Fibroblast of skin of right quadriceps (primary cell): ENCODE data around the gene C11orf91.
"Not testable (repeated sequence)": the region's sequence is repeated elsewhere in the genome, so short reads cannot be mapped to it uniquely, and the experiment has no call there.

Experiments
- DNase-seq: peaks from one replicate; pipeline ENCODE4 v3.0.0-alpha.2; 2013

Gene C11orf91

DNA sequence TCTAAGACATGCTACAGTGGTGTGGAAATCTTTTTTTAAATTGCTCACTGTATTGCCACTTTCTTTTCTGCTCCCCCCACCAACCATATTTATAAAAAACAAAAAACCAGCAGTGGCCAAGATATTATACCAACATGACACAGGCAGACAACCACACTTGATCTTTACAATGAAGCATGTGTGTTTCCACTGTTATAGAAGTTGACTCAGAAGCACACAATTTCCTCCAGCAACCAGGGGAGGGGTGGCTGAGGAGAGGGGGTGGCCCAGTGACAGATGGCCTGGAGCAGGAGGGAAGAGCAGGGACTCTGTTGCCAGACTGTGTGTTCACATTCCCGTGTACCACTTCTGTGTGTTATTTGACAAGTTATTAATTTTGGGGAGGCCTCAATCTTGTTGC lies 20.8 kb upstream of the C11orf91 start:
- DNase-seq, result peak; percentile 75

DNA sequence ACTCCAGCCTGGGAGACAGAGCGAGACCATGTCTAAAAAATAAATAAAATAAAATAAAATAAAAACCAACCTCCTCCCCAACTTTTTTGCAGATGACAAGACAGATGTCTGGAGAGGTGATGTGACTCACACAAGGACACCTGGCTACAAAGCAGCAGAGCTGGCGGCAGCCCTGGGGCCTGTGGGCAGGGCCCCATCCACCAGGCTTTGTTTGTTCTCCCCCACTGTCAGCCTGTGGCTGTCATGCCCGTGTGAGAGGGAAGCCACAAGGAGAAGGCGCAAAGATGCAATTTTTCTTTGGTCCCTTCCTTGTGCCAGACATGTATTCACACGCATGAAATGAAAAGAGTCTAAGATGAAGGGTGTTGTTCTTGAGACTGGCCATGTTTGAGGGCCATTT lies 19.0 kb upstream of the C11orf91 start:
- no peak for DNase-seq

GRCh38 chr11:33718440-33718839 lies 17.8 kb upstream of the C11orf91 start:
- no peak for DNase-seq

DNA sequence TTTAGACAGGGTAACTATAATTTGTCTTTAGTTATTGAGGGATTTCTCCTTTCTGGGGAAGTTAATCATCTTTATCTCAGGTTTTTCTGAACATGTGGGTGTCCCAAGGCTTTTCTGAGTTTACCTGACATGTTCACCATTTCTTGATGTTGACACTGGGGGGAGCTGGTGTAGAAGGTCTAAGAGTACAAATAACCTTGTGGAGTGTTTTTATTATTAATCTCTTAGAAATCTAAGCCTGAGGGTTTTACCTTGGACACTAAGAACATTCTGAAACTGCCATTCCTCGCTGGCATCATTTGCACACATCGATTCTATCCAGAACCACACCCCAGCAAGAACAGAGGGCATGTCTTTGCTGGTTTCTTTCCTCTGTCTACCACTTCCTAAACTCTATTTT lies 15.6 kb upstream of the C11orf91 start:
- DNase-seq, result no peak

GRCh38 chr11:33713856-33714398 lies 13.3 kb upstream of the C11orf91 start:
- no peak for DNase-seq

- DNase-seq, result no peak
Measured at GRCh38 chr11:33713151-33713855, 12.7 kb upstream of the C11orf91 start.

DNA sequence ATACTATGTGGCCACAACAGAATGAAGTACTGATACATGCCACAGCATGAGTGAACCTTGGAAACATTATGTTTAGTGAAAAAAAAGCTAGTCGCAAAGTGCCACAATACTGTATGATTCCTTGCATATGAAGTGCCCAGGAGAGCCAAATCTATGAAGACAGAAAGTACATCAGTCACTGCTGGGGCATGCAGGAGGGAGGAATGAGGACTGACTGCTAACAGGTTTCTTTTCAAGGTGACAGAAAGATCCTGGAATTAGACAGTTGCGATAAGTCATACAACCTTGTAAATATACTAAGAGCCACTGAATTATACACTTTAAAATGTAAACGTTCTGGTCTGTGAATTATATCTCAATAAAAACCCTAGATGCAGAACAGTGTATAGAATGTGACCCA lies 11.8 kb upstream of the C11orf91 start:
- DNase-seq, result no peak

DNA sequence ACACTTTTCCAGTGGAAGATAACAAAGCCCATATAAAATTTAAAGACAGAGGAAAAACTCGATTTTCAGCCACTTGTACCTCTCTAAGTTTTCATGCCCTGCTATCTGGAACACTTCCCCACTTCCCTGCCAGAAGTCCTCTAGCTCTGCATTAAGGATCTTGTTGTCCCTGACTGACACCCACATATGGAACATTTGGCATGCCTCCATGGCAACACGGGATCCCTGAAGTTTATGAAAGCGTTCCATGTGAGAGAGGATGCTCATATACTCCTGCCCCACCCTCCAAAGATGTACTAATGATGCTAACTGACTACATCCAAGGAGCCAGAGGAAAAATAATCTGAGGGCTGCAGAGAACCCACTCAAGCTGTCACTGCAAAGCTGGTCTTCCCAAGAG lies 8.8 kb upstream of the C11orf91 start:
- no peak for DNase-seq

DNA sequence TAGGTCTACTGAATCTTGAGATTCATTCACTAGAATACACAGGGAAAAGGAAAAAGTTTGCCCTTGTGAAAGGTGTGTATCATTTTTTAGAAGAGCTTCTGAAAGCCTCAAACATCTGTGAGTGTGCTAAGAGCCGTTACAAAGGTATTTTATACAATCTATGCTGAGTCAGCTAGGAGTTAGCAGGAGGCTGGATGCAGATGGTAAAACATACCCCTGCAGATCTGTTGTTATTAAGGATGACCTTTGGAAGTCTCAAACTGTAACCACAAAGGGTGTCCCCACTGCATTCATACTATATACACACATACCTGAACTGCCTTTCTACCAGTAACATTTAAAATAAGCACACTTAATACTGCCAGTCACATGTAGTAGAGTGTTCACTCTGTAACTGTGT lies 8.4 kb upstream of the C11orf91 start:
- DNase-seq, result no peak

DNA sequence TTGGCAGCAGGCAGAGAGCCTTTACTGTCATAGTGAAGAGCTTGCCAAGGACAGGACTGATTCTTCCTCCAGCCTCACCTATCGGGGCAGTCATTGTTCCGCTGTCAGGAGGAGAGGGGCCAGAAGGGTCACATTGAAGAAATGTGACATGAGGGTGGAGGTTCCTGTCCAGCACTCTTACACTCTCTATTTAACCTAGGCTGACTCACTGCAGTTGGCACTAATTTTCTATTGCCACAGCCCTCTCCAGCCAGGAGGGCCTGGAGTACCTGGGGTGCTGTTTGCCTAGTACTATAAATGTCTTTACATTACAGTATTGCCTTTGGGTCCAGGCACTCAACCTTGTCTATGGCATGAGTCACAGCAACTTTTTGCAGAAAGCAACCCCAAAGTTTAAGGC lies 7.2 kb upstream of the C11orf91 start:
- not testable (repeated sequence) for DNase-seq

DNA sequence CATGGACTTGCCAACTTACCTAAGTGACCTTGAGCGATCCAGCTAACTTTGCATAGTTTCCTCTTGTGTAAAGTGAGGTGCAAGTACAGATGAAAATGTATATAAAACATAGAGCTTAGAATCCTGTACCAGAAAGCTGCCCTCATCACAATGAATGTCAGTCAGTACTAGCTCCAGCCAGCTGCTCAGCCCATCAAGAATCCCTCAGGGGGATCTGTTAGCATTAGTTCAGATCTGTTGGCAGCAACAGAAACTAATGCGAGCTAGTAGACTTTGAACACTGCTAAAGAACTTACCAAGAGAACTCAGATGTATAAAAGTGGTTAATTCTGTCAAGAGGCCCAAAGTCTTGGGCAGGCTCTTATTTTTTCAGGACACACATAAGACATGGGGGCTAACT lies 6.3 kb upstream of the C11orf91 start:
- DNase-seq, result no peak

- DNase-seq, result no peak
Measured at GRCh38 chr11:33706546-33706945, 5.9 kb upstream of the C11orf91 start.

DNA sequence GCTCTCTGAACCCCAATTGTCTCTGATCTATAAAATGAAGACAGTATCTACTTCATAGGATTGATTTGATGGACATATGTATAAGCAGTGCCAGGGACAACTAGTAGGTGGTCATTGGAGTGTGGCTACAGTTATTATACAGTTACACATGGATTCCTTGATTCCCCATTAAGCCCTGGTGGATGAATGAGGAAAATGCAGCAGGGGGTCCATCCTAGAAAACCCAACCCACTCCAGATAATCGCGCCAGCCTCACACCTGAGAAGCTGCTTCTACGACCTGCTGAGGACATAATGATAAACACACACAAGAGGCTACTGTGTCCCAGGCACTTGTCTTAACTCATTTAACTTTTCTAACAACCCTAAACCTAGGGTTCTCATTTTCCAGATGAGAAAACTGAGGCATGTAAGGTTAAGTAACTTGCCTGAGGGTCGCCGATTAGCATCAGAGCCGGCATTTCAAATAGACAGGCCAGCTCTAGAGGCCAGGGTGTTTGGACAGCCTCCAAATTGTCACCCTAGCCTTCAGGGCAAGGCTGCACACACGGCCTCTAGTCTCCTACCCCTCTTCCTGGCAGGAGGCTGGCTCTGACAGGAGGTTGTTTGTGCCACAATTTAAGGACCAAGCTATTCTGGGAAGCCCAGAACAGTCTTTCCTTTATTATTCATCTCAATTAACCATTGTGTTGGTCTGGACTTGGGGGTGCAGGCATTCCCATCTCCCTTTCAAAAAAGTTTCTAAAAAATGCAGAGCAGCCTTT lies 3.8 kb upstream of the C11orf91 start:
- no peak for DNase-seq

- DNase-seq, result no peak
Measured at GRCh38 chr11:33703788-33704187, 3.2 kb upstream of the C11orf91 start.

DNA sequence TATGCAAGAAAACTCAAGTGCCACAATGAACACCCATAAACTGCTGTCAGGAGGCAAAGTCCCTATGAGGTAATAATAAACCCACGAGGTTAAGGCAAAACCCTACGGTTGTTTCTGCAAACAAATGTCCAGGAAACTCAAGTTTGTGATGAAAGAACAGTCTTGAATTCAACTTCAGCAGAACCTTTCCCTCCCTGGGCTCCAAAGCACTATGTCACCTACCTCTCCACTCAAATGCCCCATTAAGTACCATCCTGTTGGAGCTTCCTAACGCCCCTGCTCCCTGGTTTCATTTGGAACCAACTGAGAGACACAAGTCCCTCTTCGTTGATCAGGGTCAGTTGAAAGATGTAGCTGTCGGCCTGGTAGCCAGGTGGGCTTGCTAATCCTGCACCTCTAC lies 2.6 kb upstream of the C11orf91 start:
- DNase-seq, result no peak

DNA sequence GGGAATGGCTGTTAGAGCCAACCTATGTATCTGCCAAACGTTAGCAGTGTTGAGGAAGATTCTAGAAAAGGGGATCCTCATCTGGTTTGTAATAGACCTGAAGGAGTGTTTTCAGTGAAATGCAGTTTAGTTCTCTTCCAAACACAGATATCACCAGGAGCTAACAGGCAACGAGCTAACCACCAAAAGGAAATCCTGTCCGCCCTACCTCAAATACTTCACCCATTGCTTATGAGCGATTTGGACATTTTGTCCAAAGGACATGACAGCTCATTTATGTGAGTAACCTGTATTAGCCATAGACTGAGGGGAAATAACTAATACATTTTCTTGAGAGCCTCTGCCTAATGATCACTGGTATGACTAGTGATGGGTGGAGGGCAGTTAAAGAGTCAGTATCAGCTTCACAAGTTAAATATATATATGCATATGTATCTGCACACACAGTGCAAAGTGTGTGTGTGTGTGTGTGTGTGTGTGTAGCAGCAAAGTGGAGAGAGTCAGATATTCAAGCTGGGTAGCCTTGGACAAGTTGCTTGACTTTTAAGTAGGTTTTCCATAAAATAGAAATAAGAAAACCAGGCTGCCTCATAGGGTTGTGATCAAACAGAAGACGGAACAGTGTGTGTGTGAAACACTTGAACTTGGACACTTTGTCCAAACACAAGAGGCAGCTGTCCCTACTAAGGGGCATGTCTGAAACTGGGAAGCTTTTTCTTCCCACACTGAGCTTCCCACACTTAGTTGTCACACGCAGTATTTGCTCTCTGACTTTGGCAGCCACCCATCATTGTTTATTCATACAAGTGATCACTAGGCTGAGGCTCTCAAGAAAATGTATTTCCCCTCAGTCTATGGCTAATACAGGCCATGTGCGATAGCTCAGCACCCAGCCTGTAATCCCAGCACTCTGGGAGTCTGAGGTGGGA lies 940 bp upstream of the C11orf91 start:
- peak; percentile 48 for DNase-seq

DNA sequence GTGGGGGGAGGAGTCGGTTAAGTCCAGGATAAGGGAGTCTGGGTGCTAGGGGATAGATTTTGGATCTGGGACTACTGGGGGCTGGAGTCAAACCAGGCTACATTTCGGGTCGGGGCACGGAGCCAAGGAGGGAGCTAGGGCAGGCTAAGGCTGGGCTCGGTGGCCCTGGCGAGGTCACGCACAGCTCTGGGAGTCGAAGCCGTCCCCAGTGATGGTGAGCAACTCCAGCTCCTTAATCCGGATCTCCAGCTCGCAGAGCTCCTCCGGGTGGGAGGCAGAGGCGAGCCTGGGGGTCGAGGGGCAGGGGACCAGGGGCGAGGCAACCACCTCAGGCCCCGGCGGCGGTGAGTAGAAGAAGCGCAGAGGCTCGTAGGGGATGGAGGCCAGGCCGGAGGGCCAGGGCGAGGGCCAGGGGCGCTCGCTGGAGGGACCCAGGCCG lies 544 bp downstream of the C11orf91 start:
- DNase-seq, result no peak

GRCh38 chr11:33699515-33700062 lies 1.0 kb downstream of the C11orf91 start:
- DNase-seq, result no peak

- DNase-seq, result no peak
Measured at GRCh38 chr11:33698921-33699320, 1.7 kb downstream of the C11orf91 start.

DNA sequence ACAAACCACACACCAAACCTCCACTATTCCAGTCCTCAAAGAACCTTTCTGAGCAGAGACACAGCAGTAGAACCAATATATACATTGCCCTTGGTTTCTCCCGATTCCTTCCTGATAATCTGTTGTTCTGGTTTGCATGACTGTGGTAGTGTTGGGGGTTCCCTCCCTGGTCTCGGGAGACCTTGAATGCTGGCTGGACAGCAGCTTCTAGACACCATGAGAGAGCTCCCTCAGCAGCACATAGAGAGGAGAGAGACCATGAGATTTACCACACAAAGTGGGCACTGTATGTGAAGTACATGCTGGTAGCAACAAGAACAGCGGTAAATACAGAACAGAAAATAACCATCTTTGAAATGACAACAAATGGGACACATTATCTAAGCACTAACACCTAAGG lies 2.6 kb downstream of the C11orf91 start:
- DNase-seq, result no peak

- DNase-seq, result no peak
Measured at GRCh38 chr11:33696931-33697638, 3.5 kb downstream of the C11orf91 start.

DNA sequence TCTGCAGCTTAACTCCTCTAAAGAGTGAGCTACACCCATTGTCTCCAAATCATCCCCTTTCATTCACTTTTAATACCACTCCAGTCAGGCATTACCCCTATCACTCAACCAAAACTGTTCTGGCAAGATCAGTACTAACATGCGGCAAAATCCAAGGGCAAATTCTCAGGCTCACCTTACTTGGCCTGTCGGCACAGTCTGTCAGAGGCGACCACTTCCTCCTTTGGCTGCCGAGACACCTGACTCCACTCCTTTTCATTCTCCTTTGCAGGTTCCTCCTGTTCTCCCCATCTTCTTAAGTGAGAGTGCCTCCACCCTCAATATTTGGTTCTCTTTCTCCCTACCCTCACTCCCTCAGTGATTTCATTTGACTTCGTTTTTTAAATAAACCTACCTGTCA lies 4.2 kb downstream of the C11orf91 start:
- DNase-seq, result no peak
